ENCODE data around the gene CSMD2.

The CSMD2 gene

DNA sequence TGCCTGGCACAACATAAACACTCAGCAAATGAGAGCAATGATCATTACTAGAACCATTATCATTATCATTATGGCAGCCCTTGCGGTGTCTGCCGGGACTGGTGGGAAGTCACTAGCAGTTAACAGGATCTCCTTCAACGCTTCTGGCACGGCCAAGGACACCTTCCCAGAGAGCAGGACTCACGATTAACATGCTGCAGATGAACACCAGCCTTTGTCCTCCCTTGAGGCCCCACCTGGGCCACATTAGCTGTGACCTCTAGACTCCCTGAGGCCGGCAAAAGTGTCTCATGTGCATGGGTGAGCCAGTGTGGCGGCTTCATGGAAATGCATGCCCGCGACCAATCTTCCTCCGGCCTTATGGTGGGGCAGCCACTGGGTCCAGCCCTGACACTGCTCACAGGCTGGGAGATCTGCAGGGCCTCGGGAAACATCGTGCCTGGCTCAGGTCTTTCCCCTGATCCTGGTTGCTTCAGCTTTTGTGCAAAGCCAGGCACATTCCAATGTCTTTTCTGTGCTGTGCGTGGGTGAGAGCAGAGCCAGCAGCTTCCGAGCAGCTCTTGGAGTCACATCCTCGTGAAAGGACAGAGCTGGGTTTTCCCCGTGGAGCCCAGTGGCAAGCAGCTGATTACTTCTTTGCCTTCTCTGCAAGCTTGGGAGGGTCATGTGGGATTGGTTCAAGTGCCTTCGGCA lies 193.9 kb downstream of the CSMD2 start:
- Mint-ChIP-seq H3K4me1 (no peaks in the 10 kb centered on the region), H3K36me3 (ENCODE audit: insufficient read depth) (no peaks in the 10 kb centered on the region), H3K27me3 (peaks cover 43% of the 10 kb centered on the region), H3K4me3 (no peak overlapping the region), H3K27ac (ENCODE audit: low read depth) (no peak overlapping the region), H3K9me3 (no peaks in the 10 kb centered on the region)
- no peak for DNase-seq (ENCODE audit: low spot score in 2 of 2)
- ATAC-seq (replicated peaks; ENCODE audit: extremely low read depth, poor library complexity, severe bottlenecking), result no peak

DNA sequence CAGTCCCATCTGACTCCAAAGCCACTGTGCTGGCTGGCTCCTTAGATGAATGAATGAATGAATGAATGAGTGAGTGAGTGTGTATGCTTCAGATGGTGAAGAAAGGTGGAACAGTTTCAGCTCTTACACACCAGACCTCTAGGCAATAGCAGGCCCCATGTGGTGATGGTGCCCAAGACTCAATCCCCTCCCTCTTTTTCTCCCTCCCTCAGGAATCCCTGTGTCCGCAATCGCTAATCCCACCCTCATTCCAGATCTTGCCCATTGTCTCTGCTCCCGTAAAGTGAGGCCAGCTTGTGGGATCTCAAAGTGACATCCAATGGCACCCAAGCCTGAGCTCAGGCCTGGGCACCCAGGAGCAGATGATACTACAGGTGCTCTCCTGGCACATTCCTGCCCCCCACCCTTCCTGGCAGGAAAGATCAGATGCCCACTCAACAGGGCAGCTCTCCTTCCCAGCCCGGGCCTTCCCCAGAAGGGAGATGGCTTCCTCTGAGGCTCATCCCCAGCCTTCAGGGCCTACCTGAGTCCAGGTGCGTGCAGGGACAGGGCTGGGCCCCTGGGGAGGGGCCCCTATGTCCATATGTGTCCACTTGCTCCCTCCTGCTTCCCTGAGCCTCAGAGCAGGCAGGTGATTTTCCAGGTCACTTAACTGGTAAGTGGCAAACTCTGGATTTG lies 194.7 kb downstream of the CSMD2 start:
- Mint-ChIP-seq H3K9me3 (no peaks in the 10 kb centered on the region), H3K27me3 (peaks cover 51% of the 10 kb centered on the region), H3K4me1 (no peaks in the 10 kb centered on the region), H3K4me3 (no peak overlapping the region), H3K36me3 (ENCODE audit: insufficient read depth) (no peaks in the 10 kb centered on the region), H3K27ac (ENCODE audit: low read depth) (no peak overlapping the region)
- no peak for ATAC-seq (replicated peaks; ENCODE audit: extremely low read depth, poor library complexity, severe bottlenecking)
- no peak for DNase-seq (ENCODE audit: low spot score in 2 of 2)

DNA sequence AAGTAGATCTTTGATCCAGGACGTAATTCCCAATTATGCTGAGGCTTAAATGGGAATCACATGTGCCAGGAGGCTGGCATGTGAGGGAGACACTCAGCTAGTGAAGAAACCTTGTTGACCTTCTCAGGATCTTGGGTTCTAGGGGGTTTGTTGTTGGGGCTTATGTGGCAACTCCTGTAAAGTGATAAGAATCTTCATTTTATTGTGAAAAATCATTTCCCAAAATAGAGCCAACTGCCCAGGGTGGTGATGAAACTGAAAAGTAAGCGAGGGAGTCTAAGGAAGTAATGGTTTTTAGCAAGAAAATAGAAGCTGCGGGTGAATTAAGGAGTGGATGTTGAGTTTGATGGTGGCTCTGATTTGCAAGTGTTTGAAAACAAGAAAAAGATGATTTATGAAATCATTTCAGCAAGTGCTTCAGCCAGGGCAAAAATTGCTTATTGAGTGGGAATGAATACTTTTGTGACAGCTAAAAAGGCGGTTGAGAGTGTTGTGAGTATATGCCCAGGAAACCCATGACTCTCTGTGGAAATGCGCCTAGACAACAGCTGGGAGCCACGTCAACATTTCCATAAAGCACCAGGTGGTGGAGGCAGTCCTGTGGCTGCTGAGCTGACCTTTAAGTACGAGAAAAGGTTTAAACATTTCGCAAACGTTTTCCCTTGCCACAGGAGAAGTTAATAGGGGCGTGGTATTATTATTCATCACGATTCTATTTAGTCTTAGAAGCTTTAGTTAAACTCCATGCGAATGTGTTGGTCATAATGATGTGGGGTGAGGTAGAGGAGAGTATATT lies 198.5 kb downstream of the CSMD2 start:
- Mint-ChIP-seq H3K27ac (ENCODE audit: low read depth) (no peak overlapping the region), H3K9me3 (no peaks in the 10 kb centered on the region), H3K4me1 (no peaks in the 10 kb centered on the region), H3K27me3 (peaks cover 70% of the 10 kb centered on the region), H3K4me3 (no peak overlapping the region), H3K36me3 (ENCODE audit: insufficient read depth) (no peaks in the 10 kb centered on the region)
- ATAC-seq (replicated peaks; ENCODE audit: extremely low read depth, poor library complexity, severe bottlenecking), result no peak
- DNase-seq (ENCODE audit: low spot score in 2 of 2), result no peak

DNA sequence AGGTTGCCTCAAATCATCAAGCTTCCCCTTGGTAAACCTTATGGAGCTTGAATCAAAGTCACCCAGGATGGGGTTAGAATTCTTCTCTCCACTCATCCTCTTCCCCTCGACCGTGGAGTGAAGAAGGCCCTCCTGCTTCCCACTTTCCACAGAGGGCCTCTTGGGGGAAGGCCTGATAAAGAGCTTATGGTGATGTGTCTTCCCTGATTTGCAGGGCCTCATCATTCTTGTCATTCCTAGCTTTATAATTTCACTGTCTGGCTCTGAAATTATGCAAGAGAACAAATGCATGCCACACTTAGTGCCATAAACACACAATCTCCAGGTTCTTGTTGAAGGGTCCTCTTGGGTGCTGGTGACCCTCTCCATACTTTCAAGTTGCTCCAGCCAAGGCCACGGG lies 199.9 kb downstream of the CSMD2 start:
- no peak overlapping the region for H3K27ac Mint-ChIP-seq (ENCODE audit: low read depth)
- H3K4me3 Mint-ChIP-seq, result no peak overlapping the region
- H3K27me3 Mint-ChIP-seq, result peaks cover 66% of the 10 kb centered on the region
- ATAC-seq (replicated peaks; ENCODE audit: extremely low read depth, poor library complexity, severe bottlenecking) (no peak), DNase-seq (ENCODE audit: low spot score in 2 of 2) (no peak)
- H3K4me1 Mint-ChIP-seq, result no peaks in the 10 kb centered on the region
- H3K36me3 Mint-ChIP-seq (ENCODE audit: insufficient read depth), result no peaks in the 10 kb centered on the region
- H3K9me3 Mint-ChIP-seq, result no peaks in the 10 kb centered on the region

DNA sequence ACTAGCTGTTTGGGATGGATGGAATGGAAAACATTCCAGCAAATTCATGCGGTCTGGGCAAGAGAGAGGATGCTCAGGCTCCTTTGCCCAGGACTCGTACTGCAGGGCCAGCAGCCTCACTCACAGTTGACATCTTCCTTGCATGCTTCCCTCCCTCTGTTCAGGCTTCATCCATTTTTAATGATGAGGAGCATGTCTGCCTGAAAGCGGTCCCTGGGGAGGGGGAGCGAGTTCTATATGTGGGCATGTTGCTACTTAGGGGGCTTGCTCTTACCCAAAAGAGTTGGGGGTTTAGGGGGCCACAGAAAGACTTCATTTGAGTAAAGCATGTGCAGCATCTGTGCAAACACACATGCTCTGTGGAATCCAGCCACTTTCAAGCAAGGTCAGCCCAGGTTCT lies 203.0 kb downstream of the CSMD2 start:
- H3K36me3 Mint-ChIP-seq (ENCODE audit: insufficient read depth), result no peaks in the 10 kb centered on the region
- ATAC-seq (replicated peaks; ENCODE audit: extremely low read depth, poor library complexity, severe bottlenecking) (no peak), DNase-seq (ENCODE audit: low spot score in 2 of 2) (no peak)
- H3K27ac Mint-ChIP-seq (ENCODE audit: low read depth), result no peak overlapping the region
- H3K9me3 Mint-ChIP-seq, result no peaks in the 10 kb centered on the region
- peaks cover 59% of the 10 kb centered on the region for H3K27me3 Mint-ChIP-seq
- H3K4me3 Mint-ChIP-seq, result no peak overlapping the region
- no peaks in the 10 kb centered on the region for H3K4me1 Mint-ChIP-seq

DNA sequence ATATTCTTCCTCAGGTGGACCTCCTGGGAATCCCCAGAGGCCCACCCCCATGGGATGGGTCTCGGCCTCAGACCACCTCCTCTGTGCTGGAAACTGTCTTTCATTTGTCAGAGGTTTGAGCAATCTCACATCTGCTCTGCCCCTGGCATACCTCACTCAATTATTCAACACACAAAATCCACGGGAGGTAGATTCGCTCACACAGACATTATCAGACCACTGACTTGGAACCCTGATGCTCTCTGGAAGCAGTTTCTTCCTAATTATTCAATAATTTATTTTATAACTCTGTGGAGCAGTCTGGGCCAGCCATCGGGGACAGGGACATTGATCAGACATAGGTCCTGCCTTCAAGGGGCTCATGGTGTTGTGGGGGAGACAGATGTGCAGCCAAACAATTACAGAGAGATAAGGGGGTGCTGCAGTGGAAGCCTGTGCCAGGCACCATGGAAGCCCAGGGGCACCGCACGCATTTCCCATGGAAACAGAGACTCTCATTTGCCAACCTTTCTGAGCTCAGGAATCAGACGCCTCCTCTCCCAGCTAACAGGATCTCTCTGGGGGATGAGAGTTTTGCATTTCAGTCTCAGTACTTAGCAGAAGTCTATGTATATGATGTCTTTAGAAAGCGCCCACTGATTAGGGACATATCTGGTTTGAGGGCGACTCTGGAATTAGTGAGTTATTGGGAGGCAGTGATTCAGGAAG lies 204.7 kb downstream of the CSMD2 start:
- H3K27me3 Mint-ChIP-seq, result peaks cover 50% of the 10 kb centered on the region
- H3K27ac Mint-ChIP-seq (ENCODE audit: low read depth), result no peak overlapping the region
- no peak overlapping the region for H3K4me3 Mint-ChIP-seq
- ATAC-seq (replicated peaks; ENCODE audit: extremely low read depth, poor library complexity, severe bottlenecking) (no peak), DNase-seq (ENCODE audit: low spot score in 2 of 2) (no peak)
- no peaks in the 10 kb centered on the region for H3K36me3 Mint-ChIP-seq (ENCODE audit: insufficient read depth)
- no peaks in the 10 kb centered on the region for H3K4me1 Mint-ChIP-seq
- no peaks in the 10 kb centered on the region for H3K9me3 Mint-ChIP-seq

DNA sequence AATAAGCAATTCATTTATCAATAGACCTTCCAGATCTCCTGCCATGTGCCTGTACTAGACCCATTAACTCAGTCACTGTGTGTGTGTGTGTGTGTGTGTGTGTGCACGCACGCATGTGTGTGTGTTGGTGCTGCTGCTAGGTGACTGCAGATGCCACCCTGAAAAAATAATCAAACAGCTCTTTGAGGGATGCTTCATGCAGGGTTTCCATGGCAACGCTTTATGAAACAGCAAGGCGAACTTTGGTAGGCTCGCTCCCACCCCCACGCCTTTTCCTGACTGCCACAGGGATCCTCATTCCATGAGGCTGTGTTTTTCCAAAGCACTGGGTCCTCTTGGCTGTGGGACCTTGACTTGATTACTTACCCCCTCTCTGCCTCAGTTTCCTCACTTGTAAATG lies 207.2 kb downstream of the CSMD2 start:
- no peak for ATAC-seq (replicated peaks; ENCODE audit: extremely low read depth, poor library complexity, severe bottlenecking)
- Mint-ChIP-seq H3K36me3 (ENCODE audit: insufficient read depth) (no peaks in the 10 kb centered on the region), H3K27ac (ENCODE audit: low read depth) (no peak overlapping the region), H3K4me3 (no peak overlapping the region), H3K9me3 (no peaks in the 10 kb centered on the region), H3K27me3 (peaks cover 35% of the 10 kb centered on the region), H3K4me1 (no peaks in the 10 kb centered on the region)
- DNase-seq (ENCODE audit: low spot score in 2 of 2), result no peak

DNA sequence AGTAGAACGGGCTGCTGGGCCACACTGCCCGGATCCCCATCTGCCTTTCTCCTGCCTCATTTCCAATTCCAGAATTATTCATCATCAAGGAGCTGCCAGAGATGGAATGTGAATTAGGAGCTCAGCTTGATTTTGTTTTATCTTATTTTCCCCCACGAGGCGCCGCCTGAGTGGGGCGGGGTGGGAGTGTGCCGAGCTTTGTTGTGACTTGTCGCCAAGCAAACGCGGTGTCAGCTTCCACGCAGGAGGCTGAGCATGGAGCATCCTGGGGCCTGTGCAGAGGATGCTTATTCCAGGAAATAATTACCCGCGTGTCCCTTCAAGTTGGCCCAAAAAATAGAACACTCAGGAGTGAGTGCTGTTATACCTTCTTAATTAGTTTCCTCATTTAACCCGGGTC lies 209.9 kb downstream of the CSMD2 start:
- H3K9me3 Mint-ChIP-seq, result no peaks in the 10 kb centered on the region
- H3K36me3 Mint-ChIP-seq (ENCODE audit: insufficient read depth), result no peaks in the 10 kb centered on the region
- no peak for ATAC-seq (replicated peaks; ENCODE audit: extremely low read depth, poor library complexity, severe bottlenecking)

DNA sequence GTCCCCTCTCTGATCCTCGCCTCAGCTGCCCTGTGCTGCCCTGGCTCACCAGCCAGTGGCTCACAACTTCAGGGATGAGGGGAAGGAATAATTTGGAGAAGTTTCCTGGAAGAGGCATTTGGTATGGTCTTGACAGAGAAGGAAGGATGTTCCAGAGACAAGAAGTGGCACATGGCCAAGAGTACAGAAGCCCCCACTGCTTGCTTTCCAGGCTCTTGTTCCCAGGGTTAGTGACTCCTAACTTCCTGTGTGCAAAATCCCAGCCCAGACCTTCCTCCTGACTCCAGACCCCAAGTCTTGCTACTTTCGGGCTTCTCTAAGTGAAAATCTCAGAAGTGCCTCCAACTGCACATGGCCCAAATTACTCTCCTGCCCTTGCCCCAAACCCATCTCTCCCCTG lies 215.5 kb downstream of the CSMD2 start:
- DNase-seq (ENCODE audit: low spot score in 2 of 2), result no peak
- Mint-ChIP-seq H3K36me3 (ENCODE audit: insufficient read depth) (no peaks in the 10 kb centered on the region), H3K27ac (ENCODE audit: low read depth) (no peak overlapping the region), H3K27me3 (no peaks in the 10 kb centered on the region), H3K9me3 (no peaks in the 10 kb centered on the region), H3K4me1 (no peaks in the 10 kb centered on the region), H3K4me3 (no peak overlapping the region)
- no peak for ATAC-seq (replicated peaks; ENCODE audit: extremely low read depth, poor library complexity, severe bottlenecking)

More for the DNA sequence above, 209.9 kb downstream of the CSMD2 start:
- no peak for DNase-seq (ENCODE audit: low spot score in 2 of 2)
- H3K27me3 Mint-ChIP-seq, result peaks cover 11% of the 10 kb centered on the region
- no peak overlapping the region for H3K4me3 Mint-ChIP-seq
- H3K27ac Mint-ChIP-seq (ENCODE audit: low read depth), result no peak overlapping the region
- H3K4me1 Mint-ChIP-seq, result no peaks in the 10 kb centered on the region

DNA sequence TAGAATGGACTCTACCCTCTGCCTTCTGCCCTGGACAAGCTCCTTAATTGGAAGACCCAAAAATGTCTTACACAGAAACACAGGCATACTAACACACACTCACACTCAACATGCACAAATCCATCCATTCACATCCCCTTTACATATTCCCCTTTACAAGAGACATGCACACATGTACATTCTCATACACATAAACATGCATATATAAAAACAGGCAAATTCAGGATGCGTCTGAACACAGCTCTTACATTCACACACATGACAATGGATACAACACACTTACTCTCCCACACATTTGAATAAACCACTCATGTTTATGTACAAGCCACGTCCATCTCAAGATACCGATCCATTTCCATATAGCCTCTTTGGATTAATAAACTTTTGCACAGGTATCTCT lies 216.7 kb downstream of the CSMD2 start:
- Mint-ChIP-seq H3K36me3 (ENCODE audit: insufficient read depth) (no peaks in the 10 kb centered on the region), H3K4me1 (no peaks in the 10 kb centered on the region), H3K27ac (ENCODE audit: low read depth) (no peak overlapping the region), H3K4me3 (no peak overlapping the region), H3K27me3 (no peaks in the 10 kb centered on the region), H3K9me3 (no peaks in the 10 kb centered on the region)
- DNase-seq (ENCODE audit: low spot score in 2 of 2) (no peak), ATAC-seq (replicated peaks; ENCODE audit: extremely low read depth, poor library complexity, severe bottlenecking) (no peak)

DNA sequence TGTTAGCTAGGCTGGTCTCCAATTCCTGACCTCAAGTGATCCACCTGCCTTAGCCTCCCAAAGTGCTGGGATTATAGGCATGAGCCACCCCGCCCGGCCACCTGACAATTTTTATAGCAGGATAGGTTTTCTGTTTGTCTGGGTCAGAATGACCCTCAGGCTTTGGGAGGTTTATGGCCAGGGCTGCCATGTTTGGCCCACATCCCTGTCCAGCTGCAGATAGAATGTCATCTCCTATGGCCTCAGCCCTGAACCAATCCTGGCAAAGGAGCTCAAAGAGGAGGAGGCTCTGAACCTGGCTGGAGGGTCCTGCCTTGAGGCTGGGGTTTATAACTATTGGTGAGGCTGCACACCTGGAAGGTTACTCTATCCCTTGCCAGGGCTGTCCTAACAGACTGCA lies 218.2 kb downstream of the CSMD2 start:
- Mint-ChIP-seq H3K9me3 (no peaks in the 10 kb centered on the region), H3K27ac (ENCODE audit: low read depth) (no peak overlapping the region), H3K36me3 (ENCODE audit: insufficient read depth) (peaks cover 2% of the 10 kb centered on the region), H3K4me1 (no peaks in the 10 kb centered on the region), H3K27me3 (no peaks in the 10 kb centered on the region), H3K4me3 (no peak overlapping the region)
- no peak for ATAC-seq (replicated peaks; ENCODE audit: extremely low read depth, poor library complexity, severe bottlenecking)
- DNase-seq (ENCODE audit: low spot score in 2 of 2), result no peak

DNA sequence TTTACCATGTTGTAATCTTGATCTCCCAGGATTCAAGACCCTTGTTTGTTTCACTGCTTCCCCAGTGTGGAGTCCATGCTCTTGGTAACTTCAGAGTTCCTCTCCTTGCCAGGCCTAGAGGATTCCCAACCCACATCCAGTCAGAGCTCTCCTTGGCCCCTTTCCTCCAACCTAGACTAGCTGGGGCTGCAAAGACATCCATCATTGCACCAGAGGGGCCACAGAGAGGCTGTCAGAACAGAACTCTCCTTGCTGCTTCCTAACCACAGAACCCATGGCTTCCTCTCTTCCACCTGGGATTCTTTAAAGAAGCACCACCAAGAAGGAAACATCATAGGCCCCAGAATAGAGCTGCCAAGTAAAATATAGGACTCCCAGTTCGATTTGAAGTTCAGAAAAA lies 220.2 kb downstream of the CSMD2 start:
- H3K36me3 Mint-ChIP-seq (ENCODE audit: insufficient read depth), result peaks cover 2% of the 10 kb centered on the region
- no peaks in the 10 kb centered on the region for H3K4me1 Mint-ChIP-seq
- DNase-seq (ENCODE audit: low spot score in 2 of 2), result no peak
- no peak overlapping the region for H3K4me3 Mint-ChIP-seq
- H3K9me3 Mint-ChIP-seq, result no peaks in the 10 kb centered on the region
- no peaks in the 10 kb centered on the region for H3K27me3 Mint-ChIP-seq
- no peak for ATAC-seq (replicated peaks; ENCODE audit: extremely low read depth, poor library complexity, severe bottlenecking)
- H3K27ac Mint-ChIP-seq (ENCODE audit: low read depth), result no peak overlapping the region
